Cardiac muscle cell (in vitro differentiated cells and primary cell): ENCODE data around the gene LNPEP. TPM values are rescaled to one million over a fixed set of nuclear protein-coding genes. Genes with fewer than 3 reads are reported as not detected.

Experiments
- DNase-seq, 2 donors: peaks; one replicate each; pipeline versions ENCODE4 v3.0.0 to v3.0.0-alpha.2; 2010 to 2017; ENCODE audit warnings: low read depth in 1 of 2, low spot score in 1 of 2
- H3K27ac ChIP-seq: fragments of 200-600 bp; sonication (generic); 2 replicates; pipeline ENCODE4 v1.5.1; 2016
- H3K27me3 ChIP-seq: fragments of 200-600 bp; sonication (generic); 2 replicates; pipeline ENCODE4 v1.6.0; 2016; ENCODE audit warnings: control low read depth
- H3K36me3 ChIP-seq: fragments of 200-600 bp; sonication (generic); 2 replicates; pipeline ENCODE4 v1.5.1; 2016; ENCODE audit warnings: control low read depth
- H3K4me1 ChIP-seq: fragments of 200-600 bp; sonication (generic); 2 replicates; pipeline ENCODE4 v1.8.1; 2017; ENCODE audit warnings: low read depth, mild to moderate bottlenecking, mixed run types
- H3K4me3 ChIP-seq: fragments of 200-600 bp; sonication (generic); 2 replicates; pipeline ENCODE4 v1.5.1; 2016; ENCODE audit warnings: mild to moderate bottlenecking
- H3K9me3 ChIP-seq: fragments of 200-600 bp; sonication (generic); 2 replicates; pipeline ENCODE4 v1.5.1; 2017; ENCODE audit warnings: low read depth, mild to moderate bottlenecking, control low read depth
- polyA plus RNA-seq: library from polyadenylated mRNA; unstranded; fragments of >200 nt; fragmentation: Nextera tagmentation; extraction: Ambion mirVana; gene quantifications from 2 replicates; pipeline ENCODE4 v1.2.1, GENCODE V29; 2016
- total RNA-seq: library from RNA; depleted of rRNA; stranded (reverse); fragments of >200 nt; gene quantifications from 2 replicates; pipeline ENCODE4 v1.2.3, GENCODE V29; 2016
- TF ChIP-seq, protein P1 (sequence below): IDR thresholded peaks from 2 replicates; pipeline ENCODE4 v1.5.1; 2012; ENCODE audit warnings: low read depth, mild to moderate bottlenecking, low read length

Gene LNPEP
- total and polyA plus RNA-seq, 2 experiments from 2014 or later: 11.2 to 41.0 TPM

DNA sequence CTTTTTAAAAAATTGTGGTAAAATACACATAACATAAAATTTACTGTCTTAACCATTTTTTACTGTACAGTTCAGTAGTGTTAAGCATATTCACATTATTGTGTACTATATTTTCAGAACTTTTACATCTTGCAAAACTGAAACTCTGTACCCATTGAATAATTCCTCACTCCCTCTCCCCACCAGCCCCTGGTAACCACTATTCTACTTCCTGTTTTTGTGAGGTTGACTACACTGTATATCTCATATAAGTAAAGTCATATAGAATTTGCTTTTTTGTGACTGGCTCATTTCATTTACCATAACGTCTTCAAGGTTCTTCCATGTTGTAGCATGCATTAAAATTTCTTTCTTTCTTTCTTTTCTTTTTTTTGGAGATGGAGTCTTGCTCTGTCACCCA, 87.0 kb downstream of the LNPEP start:
- Histone ChIP-seq H3K27me3 (no peaks in the 10 kb centered on the region), H3K27ac (no peak overlapping the region), H3K4me1 (peaks cover 6% of the 10 kb centered on the region), H3K36me3 (peaks cover 38% of the 10 kb centered on the region), H3K4me3 (no peak overlapping the region), H3K9me3 (no peaks in the 10 kb centered on the region)
- no peak for DNase-seq
- TF ChIP-seq, protein P1, sequence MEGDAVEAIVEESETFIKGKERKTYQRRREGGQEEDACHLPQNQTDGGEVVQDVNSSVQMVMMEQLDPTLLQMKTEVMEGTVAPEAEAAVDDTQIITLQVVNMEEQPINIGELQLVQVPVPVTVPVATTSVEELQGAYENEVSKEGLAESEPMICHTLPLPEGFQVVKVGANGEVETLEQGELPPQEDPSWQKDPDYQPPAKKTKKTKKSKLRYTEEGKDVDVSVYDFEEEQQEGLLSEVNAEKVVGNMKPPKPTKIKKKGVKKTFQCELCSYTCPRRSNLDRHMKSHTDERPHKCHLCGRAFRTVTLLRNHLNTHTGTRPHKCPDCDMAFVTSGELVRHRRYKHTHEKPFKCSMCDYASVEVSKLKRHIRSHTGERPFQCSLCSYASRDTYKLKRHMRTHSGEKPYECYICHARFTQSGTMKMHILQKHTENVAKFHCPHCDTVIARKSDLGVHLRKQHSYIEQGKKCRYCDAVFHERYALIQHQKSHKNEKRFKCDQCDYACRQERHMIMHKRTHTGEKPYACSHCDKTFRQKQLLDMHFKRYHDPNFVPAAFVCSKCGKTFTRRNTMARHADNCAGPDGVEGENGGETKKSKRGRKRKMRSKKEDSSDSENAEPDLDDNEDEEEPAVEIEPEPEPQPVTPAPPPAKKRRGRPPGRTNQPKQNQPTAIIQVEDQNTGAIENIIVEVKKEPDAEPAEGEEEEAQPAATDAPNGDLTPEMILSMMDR: no peak

DNA sequence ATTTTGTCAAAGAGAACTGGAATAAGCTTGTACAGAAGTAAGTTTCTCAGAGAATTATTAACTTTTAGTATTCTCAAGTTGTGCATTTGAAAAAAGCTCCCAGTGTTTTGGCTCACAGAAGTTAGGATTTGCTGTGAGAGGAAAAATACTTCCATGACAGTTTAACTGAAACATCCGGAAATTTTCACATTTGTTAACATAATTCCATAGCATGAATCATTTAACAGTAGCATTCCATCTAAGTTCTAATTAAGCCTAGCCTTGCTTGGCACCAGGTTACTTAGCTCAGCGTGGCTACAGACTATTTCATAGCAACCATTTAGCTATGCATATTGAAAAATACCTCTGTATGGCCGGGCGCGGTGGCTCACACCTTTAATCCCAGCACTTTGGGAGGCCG, 90.8 kb downstream of the LNPEP start:
- H3K4me3 ChIP-seq: no peak overlapping the region
- TF ChIP-seq, protein P1: no peak
- DNase-seq: no peak
- no peaks in the 10 kb centered on the region for H3K9me3 ChIP-seq
- H3K27ac ChIP-seq: no peak overlapping the region
- peaks cover 54% of the 10 kb centered on the region for H3K36me3 ChIP-seq
- H3K4me1 ChIP-seq: no peaks in the 10 kb centered on the region
- no peaks in the 10 kb centered on the region for H3K27me3 ChIP-seq

DNA sequence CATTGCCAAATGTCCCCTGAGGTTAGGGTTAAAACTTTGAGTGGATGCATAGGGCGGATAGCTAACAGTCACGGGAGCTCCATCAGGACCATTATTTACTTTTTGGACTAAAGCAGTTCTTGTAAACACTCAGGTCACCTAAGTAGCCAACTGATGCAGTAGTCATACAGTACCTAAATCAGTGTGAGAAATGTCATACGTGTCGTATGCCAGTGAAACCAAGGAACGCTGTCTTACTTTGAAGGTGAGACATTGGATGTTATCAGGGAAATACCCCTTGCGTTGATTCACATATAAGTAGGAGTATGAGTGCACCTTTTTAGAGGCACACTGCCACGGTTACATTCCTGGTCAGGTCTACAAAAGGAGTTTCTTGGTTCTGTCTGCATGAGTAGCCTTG, 101.9 kb downstream of the LNPEP start:
- Histone ChIP-seq H3K36me3 (no peaks in the 10 kb centered on the region), H3K27ac (no peak overlapping the region), H3K9me3 (no peaks in the 10 kb centered on the region), H3K4me1 (peaks cover 3% of the 10 kb centered on the region), H3K4me3 (no peak overlapping the region), H3K27me3 (no peaks in the 10 kb centered on the region)
- no peak for DNase-seq
- TF ChIP-seq, protein P1: no peak

DNA sequence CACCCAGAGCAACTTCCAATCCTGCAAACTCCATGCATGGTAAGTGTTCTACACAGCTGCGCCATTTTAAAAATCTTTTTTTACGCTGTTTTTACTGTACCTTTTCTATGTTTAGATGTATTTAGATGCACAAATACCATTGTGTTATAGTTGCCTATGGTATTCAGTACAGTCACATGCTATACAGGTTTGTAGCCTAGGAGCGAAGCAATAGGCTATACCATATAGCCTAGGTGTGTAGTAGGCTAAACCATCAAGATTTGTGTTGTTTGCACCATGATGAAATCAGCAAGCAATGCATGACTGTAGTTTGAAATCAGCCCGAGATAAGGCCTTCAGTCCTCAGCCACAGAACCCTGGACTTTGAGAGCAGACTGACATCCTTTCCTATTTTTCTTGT, 105.4 kb downstream of the LNPEP start:
- Histone ChIP-seq H3K9me3 (no peaks in the 10 kb centered on the region), H3K27ac (no peak overlapping the region), H3K36me3 (no peaks in the 10 kb centered on the region), H3K4me1 (peaks cover 16% of the 10 kb centered on the region), H3K4me3 (no peak overlapping the region), H3K27me3 (no peaks in the 10 kb centered on the region)
- DNase-seq: no peak
- TF ChIP-seq, protein P1: no peak

DNA sequence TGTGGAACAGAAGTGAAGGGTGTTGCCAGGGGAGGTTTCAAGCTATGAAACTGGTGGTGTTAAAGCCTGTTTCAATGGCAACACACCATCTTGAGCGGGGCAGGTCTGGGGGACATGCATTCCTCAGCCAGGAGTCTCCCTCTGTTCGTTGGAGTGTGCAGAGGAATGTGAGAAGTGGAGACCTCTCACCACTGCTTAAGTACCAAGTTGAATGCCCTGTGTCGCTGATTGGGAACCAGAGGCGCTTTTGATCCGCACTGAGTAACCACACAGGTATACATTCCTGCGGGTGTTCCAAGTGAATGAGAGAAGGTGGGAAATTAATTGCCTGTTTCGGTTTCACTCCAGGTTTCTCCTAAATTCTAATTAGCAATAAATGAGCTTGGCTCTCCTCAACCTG, 107.1 kb downstream of the LNPEP start:
- Histone ChIP-seq H3K4me3 (no peak overlapping the region), H3K27ac (peak overlapping the region; percentile 80), H3K27me3 (no peaks in the 10 kb centered on the region), H3K4me1 (peaks cover 16% of the 10 kb centered on the region), H3K36me3 (no peaks in the 10 kb centered on the region), H3K9me3 (no peaks in the 10 kb centered on the region)
- TF ChIP-seq, protein P1: no peak
- DNase-seq: peak in 1 of 2 donors; percentile 81

DNA sequence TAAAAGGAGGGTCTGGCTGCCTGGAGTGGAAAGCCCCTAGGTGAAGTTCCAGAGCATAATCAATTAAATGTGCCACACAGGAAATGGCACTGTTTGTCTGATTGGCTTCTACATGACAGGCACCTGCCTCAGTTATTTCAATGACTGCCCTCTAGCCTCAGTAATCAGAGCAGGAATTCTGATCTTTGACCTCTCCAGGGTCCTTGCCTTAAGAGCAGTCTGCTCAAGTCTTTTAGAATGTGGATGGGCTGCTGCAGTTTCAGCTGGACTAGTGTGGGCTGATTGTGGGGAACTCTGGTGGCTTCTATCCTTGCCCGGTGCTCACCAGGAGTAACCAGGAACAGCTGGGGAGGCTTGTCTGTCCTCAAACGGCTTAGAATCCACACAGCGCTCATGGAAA, 107.6 kb downstream of the LNPEP start:
- TF ChIP-seq, protein P1: no peak
- H3K9me3 ChIP-seq: no peaks in the 10 kb centered on the region
- no peaks in the 10 kb centered on the region for H3K36me3 ChIP-seq
- H3K27me3 ChIP-seq: no peaks in the 10 kb centered on the region
- H3K4me3 ChIP-seq: no peak overlapping the region
- H3K27ac ChIP-seq: peak overlapping the region; percentile 80
- peak in 1 of 2 donors; percentile 28 for DNase-seq
- peaks cover 16% of the 10 kb centered on the region for H3K4me1 ChIP-seq
